Tibial nerve (tissue), 4 donors: ENCODE results near the gene ANKRD30B. TPM values are rescaled to one million over a fixed set of nuclear protein-coding genes. Genes with fewer than 3 reads are reported as not detected.
"Not testable (repeated sequence)": the region's sequence is repeated elsewhere in the genome, so short reads cannot be mapped to it uniquely, and the experiment has no call there.

Source experiments
- DNase-seq, 2 donors: peaks; one replicate each; pipeline ENCODE4 v3.0.0-alpha.2; 2019; ENCODE audit warnings: low spot score in 2 of 2
- H3K27ac ChIP-seq, 4 donors: fragments of 200-600 bp; sonication (generic) in 3 of 4; one replicate each; pipeline ENCODE4 v1.5.1; 2017 to 2019; ENCODE audit warnings: mild to moderate bottlenecking in 1 of 4
- H3K27me3 ChIP-seq, 2 donors: fragments of 200-600 bp; sonication (generic) in 1 of 2; one replicate each; pipeline versions ENCODE4 v1.5.1 to v1.6.0; 2017 to 2019
- H3K36me3 ChIP-seq, 3 donors: fragments of 200-600 bp; sonication (generic); one replicate each; pipeline ENCODE4 v1.5.1; 2018 to 2019
- H3K4me1 ChIP-seq, 4 donors: fragments of 200-600 bp; sonication (generic) in 3 of 4; one replicate each; pipeline ENCODE4 v1.5.1; 2017 to 2019
- H3K4me3 ChIP-seq, 4 donors: fragments of 200-600 bp; sonication (generic) in 3 of 4; one replicate each; pipeline ENCODE4 v1.5.1; 2017 to 2019; ENCODE audit warnings: mild to moderate bottlenecking in 1 of 4, moderate library complexity in 1 of 4
- H3K9me3 ChIP-seq, 4 donors: fragments of 200-600 bp; sonication (generic) in 3 of 4; one replicate each; pipeline ENCODE4 v1.5.1; 2017 to 2019
- EP300 ChIP-seq, 2 donors: sonication (generic); formaldehyde crosslinking; IDR thresholded peaks; one replicate each; pipeline ENCODE4 v1.6.1; 2017; ENCODE audit warnings: antibody characterized with exemption in 2 of 2, mild to moderate bottlenecking in 1 of 2
- POLR2A ChIP-seq, 2 donors: fragments of 450-650 bp; IDR thresholded peaks; one replicate each; pipeline ENCODE4 v1.6.1; 2017; ENCODE audit warnings: antibody characterized with exemption in 2 of 2, mild to moderate bottlenecking in 2 of 2, moderate library complexity in 2 of 2
- WGBS, 2 donors: methylation state at CpG; one replicate each; pipeline ENCODE4 v1.1.5; 2018; 5-methylcytosine and 5-hydroxymethylcytosine counted together
- small RNA-seq: library from RNA; depleted of rRNA; stranded (forward); fragments of <200 nt; gene quantifications from one replicate; pipeline ENCODE3, GENCODE V24; 2016
- total RNA-seq, 4 donors: library from RNA; depleted of rRNA; stranded (reverse); fragments of >200 nt; gene quantifications; one replicate each; pipeline ENCODE4 v1.1.0, GENCODE V29; 2016
- TF ChIP-seq, protein P1 (sequence below), 5 experiments: fragments of 200-600 bp in 3 of 5; fragments of 450-650 bp in 2 of 5; sonication (generic) in 3 of 5; IDR thresholded peaks; one replicate each; pipeline ENCODE4 v1.5.1; 2016 to 2019; ENCODE audit warnings: antibody characterized with exemption in 5 of 5, mild to moderate bottlenecking in 3 of 5, moderate library complexity in 2 of 5

Gene ANKRD30B
- total RNA-seq, 4 donors from 2014 or later, result 3.6 to 17.4 (median 9.2) TPM

DNA sequence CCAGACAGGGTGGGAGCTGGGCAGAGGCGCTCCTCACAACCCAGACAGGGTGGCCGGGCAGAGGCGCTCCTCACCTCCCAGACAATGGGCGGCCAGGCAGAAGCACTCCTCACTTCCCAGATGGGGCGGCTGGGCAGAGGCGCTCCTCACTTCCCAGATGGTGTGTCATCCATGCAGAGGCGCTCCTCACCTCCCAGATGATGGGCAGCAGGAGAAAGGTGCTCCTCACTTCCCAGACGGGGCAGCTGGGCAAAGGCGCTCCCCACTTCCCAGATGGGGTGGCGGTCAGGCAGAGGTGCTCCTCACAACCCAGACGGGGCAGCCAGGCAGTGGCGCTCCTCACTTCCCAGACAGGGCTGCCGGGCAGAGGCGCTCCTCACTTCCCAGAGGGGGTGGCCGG lies 112.0 kb downstream of the ANKRD30B start:
- H3K4me3 ChIP-seq, DNase-seq, H3K27ac ChIP-seq, H3K4me1 ChIP-seq, H3K36me3 ChIP-seq, H3K9me3 ChIP-seq, H3K27me3 ChIP-seq: not testable (repeated sequence)
- WGBS, 2 donors, result 94 to 100% methylated on average over 2 to 9 of the region's 15 CpGs

- H3K36me3 ChIP-seq, H3K27ac ChIP-seq, DNase-seq, H3K27me3 ChIP-seq, H3K4me1 ChIP-seq, H3K4me3 ChIP-seq, H3K9me3 ChIP-seq: not testable (repeated sequence)
- WGBS, 2 donors, result 96% methylated on average over 13 to 15 of the region's 15 CpGs
Observed at GRCh38 chr18:14866426-14866825, 118.5 kb downstream of the ANKRD30B start.

- H3K27me3 ChIP-seq, H3K27ac ChIP-seq, H3K9me3 ChIP-seq, H3K4me1 ChIP-seq, H3K4me3 ChIP-seq, DNase-seq, H3K36me3 ChIP-seq: not testable (repeated sequence)
- WGBS, 2 donors, result 88 to 89% methylated on average over 4 of the region's 4 CpGs
Observed at GRCh38 chr18:14867988-14868387, 120.0 kb downstream of the ANKRD30B start.

DNA sequence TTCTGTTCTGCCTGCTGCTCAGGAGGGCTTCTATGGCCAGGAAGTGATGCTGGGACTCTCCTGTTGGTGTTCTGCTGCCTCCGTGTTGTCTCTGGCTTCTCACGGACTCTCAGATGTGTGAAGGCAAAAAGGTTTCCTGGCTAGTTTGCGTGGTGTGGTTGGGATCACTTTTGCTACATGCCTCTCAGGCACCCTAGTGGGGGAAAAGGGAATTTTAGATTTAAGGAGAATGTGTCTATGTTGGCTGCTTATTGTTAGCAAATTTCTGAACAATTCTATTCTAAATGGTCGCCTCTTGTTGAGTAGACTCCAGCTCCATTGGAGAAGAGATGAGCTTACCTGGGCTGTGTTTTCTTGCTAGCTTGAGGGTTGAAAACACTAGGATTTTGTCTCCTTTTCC lies 120.9 kb downstream of the ANKRD30B start:
- WGBS, 2 donors, result 81 to 91% methylated on average over 1 to 4 of the region's 4 CpGs
- not testable (repeated sequence) for H3K27me3 ChIP-seq, H3K4me3 ChIP-seq, H3K4me1 ChIP-seq, H3K9me3 ChIP-seq, DNase-seq, H3K36me3 ChIP-seq, H3K27ac ChIP-seq

DNA sequence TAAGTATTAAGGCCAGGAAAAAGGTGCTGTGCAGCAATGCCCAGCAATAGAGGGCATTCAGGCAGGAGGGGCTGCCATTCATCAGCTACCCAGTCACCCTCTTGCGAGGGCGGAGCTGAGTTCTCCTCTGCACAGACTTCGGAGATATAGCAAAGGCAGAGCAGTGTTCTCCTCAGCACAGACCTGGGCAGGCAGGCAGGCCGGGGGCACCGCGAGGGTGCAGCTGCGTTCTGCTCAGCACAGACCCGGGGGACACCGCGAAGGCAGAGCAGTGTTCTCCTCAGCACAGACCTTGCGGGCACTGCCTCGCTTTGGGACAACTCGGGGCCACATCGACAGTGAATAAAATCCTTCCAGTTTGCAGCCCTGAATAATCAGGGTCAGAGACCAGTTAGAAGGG lies 130.9 kb downstream of the ANKRD30B start:
- WGBS, 2 donors, result 95 to 98% methylated on average over 9 to 14 of the region's 14 CpGs
- not testable (repeated sequence) for H3K27ac ChIP-seq, H3K36me3 ChIP-seq, H3K4me3 ChIP-seq, DNase-seq, H3K9me3 ChIP-seq, H3K27me3 ChIP-seq, H3K4me1 ChIP-seq

DNA sequence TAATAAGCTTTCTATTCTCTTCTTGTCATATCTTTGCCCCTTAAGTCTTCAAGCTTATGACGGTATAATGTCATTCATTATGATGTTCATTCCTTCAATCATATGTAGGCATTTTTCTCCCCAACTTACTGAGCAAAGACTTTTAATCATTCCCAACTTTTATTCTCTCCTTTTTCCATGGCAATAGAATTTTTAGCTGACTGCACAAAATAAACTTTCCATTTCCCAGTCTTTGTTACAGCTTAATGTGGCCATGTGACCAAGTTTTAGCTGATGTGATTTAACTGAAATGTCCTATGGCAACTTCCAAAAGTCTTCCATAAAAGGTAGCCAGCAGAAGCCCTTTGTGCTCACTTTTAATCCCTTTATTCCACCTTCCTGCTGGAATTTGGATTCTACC lies 152.5 kb downstream of the ANKRD30B start:
- H3K27me3 ChIP-seq, result no peaks in the 10 kb centered on the region
- no peak overlapping the region for H3K27ac ChIP-seq
- WGBS, 2 donors, result 83% methylated on average over 1 of the region's 1 CpG
- H3K4me3 ChIP-seq, result no peak overlapping the region
- TF ChIP-seq, protein P1, sequence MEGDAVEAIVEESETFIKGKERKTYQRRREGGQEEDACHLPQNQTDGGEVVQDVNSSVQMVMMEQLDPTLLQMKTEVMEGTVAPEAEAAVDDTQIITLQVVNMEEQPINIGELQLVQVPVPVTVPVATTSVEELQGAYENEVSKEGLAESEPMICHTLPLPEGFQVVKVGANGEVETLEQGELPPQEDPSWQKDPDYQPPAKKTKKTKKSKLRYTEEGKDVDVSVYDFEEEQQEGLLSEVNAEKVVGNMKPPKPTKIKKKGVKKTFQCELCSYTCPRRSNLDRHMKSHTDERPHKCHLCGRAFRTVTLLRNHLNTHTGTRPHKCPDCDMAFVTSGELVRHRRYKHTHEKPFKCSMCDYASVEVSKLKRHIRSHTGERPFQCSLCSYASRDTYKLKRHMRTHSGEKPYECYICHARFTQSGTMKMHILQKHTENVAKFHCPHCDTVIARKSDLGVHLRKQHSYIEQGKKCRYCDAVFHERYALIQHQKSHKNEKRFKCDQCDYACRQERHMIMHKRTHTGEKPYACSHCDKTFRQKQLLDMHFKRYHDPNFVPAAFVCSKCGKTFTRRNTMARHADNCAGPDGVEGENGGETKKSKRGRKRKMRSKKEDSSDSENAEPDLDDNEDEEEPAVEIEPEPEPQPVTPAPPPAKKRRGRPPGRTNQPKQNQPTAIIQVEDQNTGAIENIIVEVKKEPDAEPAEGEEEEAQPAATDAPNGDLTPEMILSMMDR (IDR thresholded peaks at IDR 0.05), result no peak
- TF ChIP-seq EP300 (IDR thresholded peaks at IDR 0.05), result no peak
- no peak for TF ChIP-seq POLR2A (IDR thresholded peaks at IDR 0.05)
- no peak for DNase-seq
- H3K36me3 ChIP-seq, result no peaks in the 10 kb centered on the region
- H3K9me3 ChIP-seq, result no peaks in the 10 kb centered on the region
- no peaks in the 10 kb centered on the region for H3K4me1 ChIP-seq

Small RNA genes lying within 50 kb of the gene (small RNA-seq; reads per million reads assigned to genes)
- gene MIR3156-2 (not detected), gene RNU6-1210P (not detected)

Other genes with a start within 250 kb of the ANKRD30B start
- not detected for gene POTEC, start 204.6 kb upstream of the ANKRD30B start, total RNA-seq